Midbrain (tissue), 1 donor: Measurements from ENCODE around the gene MRPL14.

Experiments
- DNase-seq: peaks from one replicate; lab custom pipeline; 2025; lab: John Stamatoyannopoulos, UW

The MRPL14 gene

DNA sequence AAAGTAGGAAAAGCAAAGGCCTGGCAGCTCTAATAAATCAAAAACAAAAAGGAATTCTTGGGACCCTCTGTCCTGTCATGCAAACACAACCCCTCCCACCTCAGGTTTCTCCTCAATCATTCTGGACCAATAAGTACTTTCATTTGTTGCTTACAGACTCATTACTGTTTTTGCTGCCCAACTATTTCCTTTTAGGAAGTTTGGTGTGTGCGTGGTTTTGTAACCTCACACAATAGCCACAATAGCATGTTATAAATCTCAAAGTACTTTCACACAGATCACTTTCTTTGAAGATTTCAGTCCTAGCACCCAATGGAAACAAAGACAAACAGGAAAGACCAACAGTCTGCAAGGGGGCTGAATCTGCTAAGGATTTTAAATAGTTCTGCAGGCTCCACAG lies 4.5 kb downstream of the MRPL14 start:
- no peak for DNase-seq

DNA sequence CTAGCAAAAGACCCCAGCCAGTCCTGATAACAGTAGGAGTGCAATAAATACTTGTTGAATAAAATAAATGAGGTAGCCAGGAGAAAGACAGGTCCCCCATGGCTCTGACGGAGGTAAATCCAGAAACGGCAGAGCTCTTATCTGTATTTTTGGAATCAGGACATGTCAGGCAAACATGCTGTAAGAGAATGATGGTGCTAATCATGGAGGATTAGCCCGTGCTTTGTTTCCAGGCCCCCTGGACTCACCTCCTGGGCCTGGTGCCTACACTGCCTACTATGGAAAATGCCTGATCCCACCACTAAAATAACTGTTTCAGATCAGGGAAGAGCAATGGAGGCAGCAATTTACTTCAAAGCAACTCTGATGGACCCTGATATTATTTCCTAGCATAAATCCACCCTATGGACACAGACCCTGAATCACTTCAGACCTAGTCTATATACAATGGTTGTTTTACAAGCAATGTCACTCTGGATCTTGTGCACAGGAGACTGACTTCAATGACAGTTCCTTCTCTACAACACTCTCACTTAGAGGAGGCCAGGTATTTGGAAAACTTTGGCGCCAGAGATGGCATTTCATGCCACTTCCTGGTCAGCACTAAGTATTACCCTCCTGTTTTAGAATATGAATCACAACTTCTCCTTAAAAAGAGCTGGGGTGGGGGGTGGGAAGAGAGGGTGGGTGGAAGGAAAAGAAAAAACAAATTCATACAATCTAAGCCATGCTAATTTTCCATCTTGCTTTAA lies 6.4 kb downstream of the MRPL14 start:
- DNase-seq: no peak

DNA sequence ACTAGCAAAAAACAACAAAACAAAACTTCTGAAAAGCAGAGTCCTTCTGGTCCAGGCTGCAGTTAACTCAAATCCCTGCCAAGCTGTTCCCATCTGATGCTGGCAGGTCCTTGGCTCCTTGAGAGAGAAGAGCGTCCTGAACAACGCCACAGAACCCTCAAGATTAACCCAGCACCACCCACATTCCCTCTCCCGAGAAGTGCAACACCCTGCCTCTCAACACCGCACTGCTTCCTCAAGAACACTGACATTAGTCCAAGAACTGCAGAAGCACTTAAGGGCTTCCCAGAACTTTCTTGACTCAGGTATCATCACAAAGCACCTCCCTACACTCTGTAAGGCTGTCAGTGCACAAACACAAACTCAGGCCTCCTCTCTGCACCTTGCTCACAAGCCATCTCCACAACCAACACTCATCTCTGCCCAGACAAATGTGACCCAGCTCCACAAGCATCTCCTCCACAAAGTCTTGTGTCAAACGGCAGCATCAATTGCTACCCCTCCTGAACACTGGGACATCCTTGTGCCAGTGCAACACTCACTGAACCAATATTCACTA lies 7.5 kb downstream of the MRPL14 start:
- no peak for DNase-seq

DNA sequence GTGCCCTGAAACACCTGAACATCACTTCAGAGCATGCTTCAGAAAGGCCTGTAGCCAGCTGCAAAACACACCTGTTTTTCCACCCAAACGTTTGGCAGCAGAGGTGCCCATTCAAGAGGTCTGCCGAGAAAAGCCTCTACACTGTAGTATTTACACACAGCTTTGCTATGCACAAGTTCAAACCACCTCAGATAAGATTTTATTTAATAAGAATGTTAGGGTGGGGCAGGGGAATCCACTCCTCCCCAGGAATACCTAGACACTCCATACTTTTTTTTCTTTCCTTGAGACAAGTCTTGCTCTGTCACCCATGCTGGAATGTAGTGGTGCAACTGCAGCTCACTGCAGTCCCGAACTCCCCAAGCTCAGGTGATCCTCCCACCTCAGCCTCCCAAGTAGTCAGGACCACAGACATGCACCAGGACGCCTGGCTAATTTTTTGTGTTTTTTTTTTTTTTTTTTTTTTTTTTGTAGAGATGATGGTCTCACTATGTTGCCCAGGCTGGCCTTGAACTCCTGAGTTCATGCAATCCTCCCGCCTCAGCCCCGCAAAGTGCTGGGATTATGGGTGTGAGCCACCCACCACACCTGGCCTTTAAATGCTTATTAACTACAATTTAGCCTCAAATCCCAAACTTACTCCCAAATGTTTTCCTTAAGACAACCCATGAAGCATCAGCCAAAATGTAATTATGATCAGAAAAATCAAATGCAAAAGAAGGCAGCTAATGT lies 9.7 kb downstream of the MRPL14 start:
- DNase-seq: no peak

DNA sequence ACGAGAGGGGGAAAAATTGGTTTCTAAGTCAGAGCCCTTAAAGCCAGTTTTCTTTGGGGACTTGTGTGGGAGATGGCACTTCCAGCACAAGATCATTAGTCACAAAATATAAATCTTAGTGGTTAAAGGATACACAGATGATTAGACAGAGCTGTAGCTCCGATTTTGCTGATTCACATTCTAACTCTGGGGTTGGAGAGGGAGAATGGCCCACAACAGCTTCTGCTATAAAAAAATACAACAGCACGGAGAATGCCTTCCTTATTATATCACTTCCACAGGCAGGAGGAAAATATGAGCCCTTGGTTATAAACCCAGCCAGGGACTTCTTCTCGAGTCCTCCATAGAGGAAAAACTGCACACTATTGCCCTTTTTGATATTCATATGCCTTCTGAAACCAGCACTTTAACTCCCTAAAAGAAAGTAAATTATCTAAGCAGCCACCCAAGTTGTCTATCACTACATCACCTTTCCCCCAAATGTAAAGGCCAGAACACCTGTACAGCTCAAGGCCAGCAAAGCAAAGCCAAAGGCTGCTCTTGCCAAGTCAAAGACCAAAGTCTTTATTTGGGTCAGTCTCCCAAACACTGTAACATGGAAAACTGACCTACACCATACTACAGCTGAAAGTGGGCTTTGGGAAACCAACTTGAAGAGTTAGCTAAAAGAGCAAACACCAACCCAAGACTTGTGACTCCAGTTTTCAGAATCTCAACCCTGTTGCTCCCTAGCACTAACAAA lies 10.4 kb downstream of the MRPL14 start:
- no peak for DNase-seq

DNA sequence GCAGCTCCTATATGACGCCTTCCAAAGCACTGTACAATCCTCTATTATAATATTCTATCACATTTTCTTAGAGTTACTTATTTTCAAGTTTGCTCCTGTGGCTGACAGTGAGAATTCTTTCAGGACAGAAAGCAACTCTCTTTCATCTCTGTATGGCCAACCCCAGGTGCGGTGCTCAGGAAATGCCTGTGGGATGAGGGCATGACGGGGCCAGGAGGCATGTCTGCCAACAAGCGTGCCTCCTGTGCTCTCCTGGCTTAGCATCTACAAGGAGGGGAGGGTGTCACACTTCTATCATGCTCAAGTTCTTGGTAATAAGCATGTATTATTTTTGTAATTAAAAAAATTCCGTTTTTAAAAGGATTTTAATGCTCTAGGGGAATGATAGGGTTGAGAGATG lies 11.4 kb downstream of the MRPL14 start:
- no peak for DNase-seq

DNA sequence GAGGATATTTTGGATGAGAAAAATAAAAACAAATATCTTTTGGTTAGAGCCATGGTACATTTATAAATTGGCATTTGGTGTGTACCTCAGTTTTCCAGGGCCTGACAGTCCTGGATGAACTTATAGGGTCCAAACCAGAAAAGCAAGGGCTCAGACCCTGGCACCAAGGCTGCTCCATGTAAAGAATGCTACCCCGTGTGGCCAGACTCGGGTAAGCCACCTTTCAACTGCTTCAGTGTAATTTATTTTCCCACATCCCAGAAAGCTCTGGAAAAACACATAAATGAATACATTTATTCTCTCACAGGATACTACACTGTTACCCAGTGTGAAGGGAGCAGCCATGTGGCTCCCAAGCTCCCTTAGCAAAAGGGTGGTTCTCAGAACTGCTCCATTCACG lies 13.8 kb downstream of the MRPL14 start:
- DNase-seq: no peak

DNA sequence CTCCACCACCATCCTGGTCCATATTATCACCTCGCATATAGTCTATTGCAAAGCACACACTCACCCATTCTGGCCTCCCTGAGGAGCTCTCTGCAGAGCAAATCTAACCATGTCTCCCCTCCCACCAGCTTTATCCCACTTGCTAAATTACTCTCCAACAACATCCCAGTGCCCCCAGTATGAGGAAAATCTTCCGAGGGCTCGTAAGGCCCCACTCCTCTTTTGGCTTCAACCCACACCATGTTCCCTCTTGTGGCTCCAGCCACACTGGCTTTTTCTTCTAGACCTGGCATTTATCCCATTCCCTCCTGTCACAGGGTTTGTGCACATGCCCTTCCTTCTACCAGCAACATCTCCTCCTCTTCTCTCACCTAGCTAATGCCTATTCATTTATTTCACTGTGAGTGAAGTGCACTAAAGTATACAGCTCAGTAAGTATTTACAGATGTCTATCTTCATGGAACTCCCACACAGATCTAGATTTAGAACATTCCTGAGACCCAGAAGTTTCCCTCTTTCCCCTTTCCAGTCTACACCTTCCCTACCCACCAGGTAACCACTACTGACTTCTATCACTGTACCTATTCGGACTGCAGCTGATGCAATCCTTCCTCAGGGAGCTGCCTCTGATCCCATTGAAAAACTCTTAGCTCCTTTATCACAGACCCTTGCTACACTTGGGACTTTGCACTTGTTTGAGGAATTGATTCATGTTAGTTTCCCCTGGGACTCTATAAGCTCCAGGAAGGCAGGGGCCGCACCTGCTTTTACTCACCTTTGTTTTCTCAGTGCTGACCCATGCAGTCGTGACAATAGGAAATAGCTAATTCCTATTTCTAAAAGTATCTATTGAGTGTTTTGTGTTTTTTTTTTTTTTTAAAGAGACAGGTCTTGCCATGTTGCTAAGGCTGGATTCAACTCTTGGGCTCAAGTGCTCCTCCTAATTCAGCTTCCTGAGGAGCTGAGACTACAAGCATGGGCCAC lies 15.5 kb downstream of the MRPL14 start:
- no peak for DNase-seq

DNA sequence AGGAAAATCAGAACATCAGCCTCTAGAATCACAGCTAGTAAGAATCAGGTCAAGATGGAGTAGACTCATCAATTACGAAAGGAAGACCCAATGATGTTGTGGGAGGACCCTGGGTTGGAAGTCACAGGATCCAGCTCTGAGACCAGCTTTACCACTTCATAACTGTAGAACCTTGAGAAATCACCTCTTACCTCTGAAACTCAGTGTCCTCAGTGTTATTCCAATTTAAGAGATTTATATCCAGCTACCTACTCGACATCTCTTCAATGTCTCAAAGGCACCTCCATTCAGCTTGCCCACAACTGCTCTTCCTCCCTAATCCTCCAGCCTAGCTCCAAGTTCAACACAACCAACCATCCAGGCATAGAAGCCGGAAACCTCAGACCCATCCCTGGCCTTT lies 16.3 kb downstream of the MRPL14 start:
- DNase-seq: no peak

DNA sequence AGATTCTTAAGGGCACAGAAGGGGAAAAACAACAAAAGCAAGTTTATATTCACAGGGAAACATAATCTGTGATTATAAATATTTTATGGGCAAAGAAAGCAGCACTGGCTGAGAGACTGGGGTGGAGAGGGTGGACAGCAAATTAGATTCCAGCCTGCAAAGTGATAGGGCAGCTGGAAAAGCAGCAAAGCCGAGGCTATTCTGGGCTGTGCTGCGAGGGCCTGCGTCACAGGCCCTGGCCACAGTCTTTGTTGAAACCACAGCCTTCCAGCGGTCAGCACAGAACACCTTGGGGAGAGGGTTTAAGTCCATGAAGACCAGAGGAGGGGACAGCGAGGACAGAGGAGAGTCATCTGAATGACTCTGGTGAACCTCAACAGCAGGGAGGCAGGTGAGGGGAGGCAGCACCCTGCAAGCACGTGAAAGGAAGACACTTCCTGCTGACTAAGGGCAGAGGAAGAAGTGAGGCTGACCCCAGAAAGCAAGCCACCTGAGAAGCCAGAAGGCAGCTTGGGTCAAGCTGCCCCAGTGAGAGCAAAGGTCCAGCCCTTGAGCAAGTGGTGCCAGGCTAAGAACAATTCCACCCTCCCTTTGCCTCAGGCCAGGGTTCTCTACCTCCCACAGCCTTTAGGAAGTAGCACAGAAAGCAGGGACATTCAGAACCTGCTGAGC lies 17.1 kb downstream of the MRPL14 start:
- no peak for DNase-seq

DNA sequence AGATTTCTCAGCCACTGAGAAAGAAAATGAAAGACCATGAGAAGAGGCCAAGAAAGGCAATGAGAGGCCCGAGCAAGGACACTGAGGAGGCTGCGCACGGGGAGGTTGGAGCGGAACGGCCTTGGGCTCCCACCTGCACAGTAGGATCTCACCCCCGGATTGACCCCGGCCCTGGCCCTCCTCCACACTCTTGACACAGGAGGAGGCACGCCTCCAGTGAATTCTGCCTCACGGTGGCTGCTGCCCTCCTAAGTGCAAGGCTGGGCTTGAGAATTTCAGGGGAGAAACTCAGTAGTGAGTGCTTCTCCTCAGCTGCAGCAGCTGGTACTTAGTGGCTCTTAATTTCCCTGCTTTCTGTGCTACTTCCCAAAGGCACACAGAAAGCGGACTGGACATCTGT lies 18.0 kb downstream of the MRPL14 start:
- no peak for DNase-seq

DNA sequence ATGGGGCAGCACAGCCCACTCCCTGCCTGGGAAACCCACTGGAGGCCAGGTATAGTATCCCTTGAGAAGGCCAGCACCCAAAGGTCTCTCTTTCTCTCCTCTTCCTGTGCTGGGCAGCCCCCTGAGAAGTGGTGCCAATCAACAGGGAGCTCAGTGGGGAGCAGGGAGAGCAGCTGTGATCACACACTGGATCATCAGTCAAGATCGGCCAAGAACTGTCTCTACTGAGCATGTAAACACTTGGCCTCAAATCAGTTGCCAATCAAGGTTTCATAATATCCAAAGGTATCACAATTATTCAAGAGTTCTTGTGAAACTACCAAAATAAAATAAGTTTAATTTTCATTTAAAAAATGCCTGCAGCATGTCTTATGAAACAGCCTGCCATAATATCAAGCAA lies 18.8 kb downstream of the MRPL14 start:
- DNase-seq: no peak

DNA sequence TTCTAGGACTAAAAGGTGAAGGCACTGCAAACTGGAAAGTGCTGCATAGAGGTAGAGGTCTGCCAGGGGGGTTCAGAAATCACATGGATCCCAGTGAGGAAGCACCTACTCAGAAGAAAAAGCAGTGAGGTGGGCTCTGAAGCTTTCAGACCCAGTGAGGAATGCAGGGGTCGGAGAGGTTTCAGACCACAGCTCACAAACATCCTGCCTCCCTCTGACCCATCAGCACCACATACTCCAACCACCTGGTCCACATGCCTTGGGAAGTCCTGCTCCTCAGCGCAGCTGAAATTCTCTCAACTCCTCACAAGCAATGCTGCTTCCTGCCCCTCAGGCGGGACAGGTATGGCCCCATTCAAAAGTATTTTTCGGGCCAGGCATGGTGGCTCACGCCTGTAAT lies 20.2 kb downstream of the MRPL14 start:
- DNase-seq: no peak

DNA sequence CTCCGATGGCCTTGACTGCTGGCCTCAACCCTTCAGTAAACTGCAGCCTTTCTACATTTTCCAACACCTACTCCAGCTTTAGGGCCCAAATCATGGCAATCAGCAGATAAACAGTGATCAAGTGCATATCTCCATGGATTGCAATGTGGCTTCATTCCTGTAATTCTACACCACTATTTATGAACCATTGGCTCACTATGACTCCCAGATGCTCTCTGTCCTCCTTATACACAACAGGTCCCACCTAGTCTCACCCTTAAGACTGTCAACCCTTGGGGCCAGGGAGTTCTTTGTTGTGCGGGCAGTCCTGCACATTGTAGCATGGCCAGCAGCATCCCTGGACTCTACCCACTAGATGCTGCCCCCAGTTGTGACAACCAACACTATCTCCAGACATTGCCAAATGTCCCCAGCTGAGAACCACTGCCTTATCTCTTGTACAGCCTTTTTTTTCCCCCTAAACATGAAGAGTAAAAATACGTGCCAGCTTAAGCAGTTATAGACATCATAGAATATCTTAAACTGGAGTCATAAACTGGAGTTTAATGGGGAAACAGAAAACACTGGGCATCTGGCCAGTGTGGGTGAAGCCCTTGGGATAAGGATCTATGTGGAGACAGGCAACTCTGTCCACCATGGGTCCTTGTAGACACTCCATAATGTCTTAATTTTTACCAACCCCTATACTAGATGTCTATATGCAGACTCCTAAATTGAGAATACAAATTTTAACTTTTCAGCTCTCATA lies 21.1 kb downstream of the MRPL14 start:
- DNase-seq: no peak

DNA sequence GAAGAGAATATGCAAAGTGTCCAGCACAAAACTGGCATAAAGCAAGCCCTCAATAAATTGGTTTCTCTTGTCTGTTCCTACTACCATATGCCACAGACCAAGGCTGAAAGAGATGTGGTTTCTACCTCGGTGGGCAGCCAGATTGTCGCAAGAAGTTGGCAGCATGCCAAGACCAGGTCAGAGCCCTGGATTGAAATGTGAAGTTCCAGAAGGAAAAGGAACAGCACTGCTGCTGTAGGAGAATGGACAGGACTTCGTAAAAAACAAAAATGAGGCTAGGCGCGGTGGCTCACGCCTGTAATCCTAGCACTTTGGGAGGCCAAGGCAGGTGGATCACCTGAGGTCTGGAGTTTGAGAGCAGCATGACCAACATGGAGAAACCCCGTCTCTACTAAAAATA lies 22.1 kb downstream of the MRPL14 start:
- DNase-seq: no peak

DNA sequence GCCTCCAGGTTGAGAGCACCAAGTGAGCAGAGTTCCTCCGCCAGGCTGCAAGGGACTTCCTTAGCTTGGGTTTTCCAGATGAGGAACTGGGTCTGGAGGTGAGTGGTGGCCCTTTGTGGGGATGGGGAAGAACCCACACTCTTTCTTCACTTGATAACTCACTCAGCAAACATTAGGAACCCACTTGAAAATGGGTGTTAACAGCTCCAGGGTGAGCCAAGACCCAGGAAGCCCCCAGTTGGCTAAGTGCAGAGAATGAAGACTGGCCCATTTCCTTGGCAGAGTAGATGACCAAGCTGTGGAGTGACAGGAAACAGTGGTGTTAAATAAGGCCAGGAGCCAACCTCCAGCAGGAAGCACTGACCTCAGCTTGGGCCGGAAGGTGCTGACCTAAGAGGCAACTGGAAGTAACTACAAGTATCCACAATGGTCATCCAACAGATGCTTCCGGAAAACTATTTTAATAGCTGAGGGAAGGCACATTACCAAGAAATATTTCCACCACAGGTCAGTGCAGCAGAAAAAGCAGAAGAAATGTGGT lies 22.7 kb downstream of the MRPL14 start:
- peak; percentile 20 for DNase-seq

DNA sequence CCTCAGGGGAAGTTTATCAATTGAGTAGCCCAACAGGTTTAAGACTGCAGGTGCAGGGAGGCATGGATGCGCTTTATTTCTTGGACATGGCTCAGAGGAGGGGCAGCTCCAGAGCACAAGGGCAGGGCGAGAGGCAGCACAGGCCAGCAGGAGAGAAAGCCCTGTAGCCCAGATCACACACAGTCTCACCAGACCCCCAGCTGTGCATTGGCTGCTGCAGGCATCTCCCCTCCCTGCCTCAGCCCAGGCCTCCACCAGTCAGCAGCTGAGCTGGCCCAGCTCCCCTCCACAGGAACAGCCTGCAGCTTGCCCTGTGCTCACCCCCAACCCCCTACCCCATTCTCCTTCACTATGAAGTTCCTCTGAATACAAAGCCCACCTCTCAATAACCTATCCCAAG lies 24.7 kb downstream of the MRPL14 start:
- no peak for DNase-seq

DNA sequence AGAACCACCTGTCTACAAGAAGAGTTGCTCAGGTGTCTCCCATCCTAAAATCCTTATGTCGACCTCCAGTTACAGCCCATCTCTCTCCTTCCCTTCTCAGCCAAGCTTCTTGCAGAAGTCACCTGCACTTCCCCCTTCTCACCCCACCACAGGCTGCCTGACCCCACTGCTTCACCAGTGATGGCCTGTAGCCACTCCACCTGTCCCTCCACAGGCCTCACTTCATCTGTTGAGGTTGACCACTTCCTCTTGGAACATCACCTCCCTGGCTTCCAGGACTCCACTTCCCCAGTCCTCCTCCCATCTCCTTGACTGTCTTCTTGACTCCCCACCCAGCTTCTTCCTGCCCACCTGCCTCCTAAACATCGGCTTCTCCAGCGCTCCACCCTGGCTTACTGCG lies 25.4 kb downstream of the MRPL14 start:
- no peak for DNase-seq

DNA sequence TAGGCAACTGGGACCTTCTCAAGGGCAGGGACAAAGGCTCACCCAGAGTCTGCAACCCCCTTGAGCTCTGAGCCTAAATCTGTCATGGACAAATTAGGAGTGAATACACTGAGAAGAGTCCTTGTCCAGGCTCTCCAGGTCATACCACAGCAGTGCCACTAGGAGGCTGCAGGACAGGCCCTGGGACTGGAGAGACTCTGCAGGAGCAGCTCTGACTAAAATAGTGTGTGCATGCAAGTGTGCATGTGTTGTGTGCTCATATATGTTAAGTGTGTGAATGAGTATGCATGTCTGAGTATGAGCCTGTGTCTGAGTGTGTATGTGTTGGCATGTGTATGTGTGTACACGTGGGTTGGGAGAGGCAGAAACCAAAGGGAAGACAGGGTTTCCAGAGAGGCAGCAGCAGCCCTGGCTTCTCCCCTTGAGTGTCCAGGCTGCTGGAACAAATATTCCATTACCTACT lies 27.1 kb downstream of the MRPL14 start:
- no peak for DNase-seq

DNA sequence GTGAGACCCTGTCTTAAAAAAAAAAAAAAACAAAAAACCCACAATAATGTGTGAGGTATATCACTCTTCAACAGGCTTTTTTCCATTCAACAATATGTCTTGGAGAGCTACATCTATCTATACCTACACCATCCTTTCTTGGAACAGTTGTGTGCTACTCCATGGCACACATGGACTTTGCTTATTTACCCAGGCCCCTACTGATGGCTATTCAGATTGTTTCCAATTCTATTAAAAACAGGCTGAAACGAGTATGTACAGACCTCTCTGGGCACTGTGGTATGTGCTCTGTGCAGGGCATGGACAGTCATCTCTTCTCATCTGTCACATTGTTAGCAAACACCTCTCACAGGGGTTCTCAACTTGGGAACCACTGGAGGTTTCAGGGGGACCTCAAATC lies 28.1 kb downstream of the MRPL14 start:
- DNase-seq: no peak
